HG03521 (cell line): Measurements from ENCODE around the gene PFKFB4.
"Not testable (repeated sequence)": the region's sequence is repeated elsewhere in the genome, so short reads cannot be mapped to it uniquely, and the experiment has no call there.

Source experiments
- ATAC-seq: cut with Tn5 transposase; IDR thresholded peaks from one replicate; pipeline ENCODE4 v1.9.1; 2021; ENCODE audit warnings: mild to moderate bottlenecking, moderate library complexity; ENCODE audit not compliant: unreplicated experiment

The PFKFB4 gene

DNA sequence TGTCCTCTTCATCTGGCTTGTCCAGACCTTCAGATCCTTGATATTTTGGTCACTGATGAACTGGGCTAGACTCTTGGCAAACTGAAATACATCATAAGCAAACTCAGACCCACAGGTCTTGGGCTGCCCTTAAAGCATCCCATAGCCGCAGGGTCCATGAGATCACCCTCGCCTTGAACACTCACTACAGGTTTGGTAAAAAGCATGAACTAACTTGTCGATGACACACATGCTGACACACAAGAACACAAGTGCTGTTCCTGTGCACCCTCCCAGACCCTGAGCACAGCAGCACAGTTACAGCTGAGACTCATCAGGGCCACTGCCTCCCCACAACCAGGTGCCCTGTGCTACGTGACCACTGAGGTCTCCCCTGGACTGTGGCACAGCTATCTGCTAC, 21.0 kb downstream of the PFKFB4 start:
- ATAC-seq, result no peak

DNA sequence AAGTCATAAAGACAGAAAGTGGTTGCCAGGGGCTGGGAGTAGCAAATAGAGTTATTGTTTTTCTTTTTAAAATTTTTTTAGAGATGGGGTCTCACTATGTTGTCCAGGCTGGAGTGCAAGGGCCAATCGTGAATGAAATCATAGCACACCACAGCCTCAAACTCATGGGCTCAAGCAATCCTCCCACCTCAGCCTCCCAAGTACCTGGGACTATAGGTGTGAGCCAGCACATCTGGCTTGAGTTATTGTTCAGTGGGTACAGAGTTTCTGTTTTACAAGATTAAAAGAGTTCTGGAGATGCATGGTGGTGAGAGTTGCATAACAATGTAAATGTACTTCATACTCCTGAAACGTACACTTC, 23.6 kb downstream of the PFKFB4 start:
- ATAC-seq, result no peak

DNA sequence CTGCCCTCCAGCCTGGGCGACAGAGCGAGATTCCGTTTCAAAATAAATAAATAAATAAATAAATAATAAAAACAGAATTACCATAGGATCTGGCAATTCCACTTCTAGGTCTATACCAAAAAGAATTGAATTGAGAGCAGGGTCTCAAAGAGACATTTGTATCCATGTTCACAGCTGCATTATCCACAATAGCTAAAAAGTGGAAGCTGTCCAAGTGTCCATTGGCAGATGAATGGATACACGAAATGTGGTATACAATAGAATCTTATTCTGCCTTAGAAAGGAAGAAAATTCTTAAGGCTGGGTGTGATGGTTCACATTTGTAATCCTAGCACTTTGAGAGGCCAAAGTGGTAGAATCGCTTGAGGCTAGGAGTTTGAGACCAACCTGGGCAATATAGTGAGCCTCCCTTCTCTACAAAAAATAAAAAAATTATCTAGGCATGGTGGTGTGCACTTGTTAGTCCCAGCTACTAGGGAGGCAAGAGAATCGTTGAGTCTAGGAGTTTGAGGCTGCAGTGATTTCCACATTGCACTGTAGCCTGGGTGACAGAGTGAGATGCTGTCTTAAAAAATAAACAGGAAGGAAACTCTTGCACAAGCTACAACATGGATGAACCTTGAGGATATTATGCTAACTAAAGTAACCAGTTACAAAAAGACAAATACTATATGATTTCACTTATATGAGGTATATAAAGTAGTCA, 24.2 kb downstream of the PFKFB4 start:
- no peak for ATAC-seq

DNA sequence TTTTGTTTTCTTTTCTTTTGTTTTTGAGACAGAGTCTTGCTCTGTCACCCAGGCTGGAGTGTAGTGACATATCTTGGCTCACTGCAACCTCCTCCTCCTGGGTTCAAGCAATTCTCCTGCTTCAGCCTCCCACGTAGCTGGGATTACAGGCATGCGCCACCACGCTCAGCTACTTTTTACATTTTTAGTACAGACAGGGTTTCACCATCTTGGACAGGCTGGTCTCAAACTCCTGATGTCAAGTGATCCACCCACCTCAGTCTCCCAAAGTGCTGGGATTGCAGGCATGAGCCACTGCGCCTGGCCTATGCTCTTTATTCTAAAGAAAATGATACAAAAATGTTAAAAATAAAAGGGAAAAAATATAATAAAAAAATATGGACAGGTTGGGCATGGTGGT, 25.9 kb downstream of the PFKFB4 start:
- not testable (repeated sequence) for ATAC-seq

DNA sequence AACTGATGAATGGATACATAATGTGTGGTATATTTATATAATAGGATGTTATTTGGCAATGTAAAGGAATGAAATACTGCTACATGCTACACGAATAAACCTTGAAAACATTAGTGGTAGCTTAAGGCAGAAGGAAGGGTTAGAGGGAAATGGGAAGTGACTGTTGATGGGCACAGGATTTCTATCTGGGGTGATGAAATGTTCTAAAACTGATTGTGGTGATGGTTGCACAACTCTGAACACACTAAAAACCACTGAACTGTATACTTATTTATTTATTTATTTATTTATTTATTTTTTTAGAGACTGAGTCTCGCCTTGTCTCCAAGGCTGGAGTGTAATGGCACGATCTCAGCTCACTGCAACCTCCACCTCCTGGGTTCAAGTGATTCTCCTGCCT, 27.8 kb downstream of the PFKFB4 start:
- no peak for ATAC-seq

DNA sequence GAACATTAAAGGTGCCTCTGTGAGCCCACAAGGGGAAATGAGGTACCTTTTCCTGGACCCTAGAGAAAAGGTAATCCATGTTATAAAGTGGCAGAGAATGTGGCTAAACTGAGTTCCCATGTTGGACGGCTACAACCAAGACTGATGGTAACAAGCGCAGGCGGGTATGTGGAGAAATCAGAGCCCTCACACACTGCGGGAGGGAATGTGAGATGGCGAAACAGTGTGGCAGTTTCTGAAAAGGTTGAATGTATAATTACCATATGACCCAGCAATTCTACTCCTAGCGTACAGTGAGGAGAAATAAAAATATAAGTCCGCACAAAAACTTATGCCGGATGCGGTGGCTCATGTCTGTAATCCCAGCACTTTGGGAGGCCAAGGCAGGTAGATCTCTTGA, 28.6 kb downstream of the PFKFB4 start:
- ATAC-seq, result no peak

DNA sequence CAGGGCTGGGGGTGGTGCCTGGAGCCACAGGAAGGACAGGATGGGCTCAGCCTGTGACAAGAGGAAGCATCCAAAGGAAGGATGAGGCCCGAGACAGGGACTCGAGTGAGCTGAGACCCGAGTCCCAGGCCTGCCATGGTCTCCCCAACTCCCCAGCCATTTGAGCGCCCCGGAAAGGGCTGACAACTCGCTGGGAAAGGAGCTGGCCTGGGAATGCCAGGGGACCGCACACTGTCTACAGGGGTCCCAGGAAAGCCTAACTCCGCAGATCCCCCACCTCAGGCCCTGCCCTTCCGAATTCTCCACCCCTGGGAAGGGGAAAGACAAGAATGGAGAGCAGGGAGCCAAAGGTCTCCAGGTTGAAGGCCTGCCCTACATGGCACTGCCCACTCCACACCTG, 31.6 kb downstream of the PFKFB4 start:
- ATAC-seq, result no peak

DNA sequence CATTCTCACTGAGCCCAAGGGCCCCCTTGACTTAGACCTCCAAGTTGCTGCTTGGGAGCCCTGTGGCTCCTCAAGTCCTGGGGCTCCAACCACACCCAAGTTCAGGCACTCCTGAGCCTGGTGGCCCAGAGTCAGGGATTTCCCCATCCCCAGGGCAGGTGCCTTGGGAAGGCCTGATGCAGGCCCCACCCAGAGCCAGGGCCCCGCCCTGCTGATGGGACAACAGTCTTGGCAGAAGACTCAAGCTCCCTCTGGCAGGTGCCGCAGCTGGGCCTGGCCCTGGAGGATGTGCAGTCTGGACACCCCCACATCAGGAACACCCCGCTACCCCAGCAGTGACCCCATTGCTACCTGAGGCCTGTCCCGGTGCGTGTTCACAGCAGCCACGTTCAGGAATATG, 35.0 kb downstream of the PFKFB4 start:
- ATAC-seq, result no peak

DNA sequence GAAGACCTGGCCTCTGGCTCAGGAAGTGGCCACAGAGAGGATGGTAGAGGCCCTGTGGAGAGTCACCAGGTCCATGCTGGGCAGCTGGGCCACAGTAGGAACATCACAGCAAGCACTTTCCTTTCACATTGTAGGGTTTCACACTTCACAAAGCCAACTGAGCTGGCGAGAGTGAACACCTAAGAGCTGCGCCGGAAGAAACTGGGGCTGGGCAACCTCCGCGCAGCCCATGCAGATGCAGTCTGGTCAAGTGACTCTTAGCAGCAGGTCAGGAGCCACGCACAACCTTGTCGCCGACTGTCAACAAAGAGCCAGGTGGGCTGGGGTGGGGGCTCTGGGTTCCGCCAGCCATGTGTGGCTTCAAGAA, 37.3 kb downstream of the PFKFB4 start:
- ATAC-seq, result no peak

DNA sequence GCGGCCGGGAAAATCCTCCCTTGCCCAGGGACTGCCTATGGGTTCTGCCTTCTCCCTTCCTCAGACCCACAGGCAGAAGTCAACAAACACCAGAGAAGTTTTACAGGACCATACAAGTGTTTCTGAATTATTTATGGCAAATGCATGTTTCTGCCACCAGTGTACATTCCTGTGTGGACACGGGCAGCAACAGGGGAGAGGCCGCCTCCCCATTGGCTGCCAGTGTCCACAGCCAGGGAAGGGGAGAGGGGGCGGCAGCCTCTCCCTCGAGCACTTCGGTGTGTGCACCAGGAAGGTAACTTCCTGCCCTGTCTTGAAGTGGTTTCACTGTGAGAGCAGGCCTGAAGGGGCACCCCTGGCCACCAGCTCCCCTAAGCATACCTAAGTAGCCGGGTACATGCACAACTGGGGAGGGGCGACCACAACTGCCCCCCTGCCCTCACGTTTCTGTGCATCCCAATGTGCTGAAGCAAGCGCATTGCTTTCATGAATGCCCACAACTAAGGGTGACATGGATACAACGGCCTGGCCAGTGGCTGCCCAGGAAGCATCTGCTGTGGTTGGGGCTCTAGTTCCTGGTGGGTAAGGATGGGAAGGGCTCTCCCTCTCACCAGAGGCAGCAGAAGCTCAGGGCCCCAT, 37.8 kb downstream of the PFKFB4 start:
- ATAC-seq, result no peak

DNA sequence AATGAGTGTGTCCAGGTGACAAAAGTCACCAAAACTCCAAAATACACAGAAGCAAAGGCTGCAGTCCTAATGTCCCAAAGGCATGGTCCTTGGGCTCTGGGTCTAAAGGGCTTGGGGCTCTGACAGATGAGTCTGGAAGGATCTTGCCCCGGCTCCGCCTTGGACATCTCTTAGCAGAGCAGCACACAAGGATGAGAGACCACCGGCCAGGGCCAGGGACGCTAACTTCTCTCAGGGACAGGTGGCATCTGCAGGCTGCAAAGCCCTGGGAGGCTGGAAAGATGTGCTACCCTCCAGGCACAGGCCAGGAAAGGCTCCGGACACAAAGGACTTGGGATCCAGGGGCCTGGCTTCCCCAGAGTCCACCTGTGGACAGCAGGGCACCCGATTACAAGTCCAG, 38.5 kb downstream of the PFKFB4 start:
- ATAC-seq, result no peak

DNA sequence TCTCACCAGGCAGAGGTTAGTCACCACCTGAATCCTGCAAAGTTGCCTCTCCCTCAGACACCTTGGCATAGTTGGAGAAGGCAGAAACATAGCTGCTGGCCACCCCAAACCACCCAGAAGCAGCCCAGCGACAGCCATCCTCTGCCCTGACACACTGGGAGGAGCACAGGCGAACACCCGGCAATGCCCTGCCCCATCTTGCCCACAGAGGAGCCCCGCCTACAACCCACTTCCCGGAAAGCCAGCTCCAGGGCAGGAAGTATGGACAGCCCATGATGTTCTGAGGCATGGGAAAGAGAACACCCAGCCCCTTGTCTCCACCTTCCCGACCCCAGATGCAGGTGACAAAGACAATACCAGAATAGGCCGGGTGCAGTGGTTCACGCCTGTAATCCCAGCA, 40.0 kb downstream of the PFKFB4 start:
- no peak for ATAC-seq

DNA sequence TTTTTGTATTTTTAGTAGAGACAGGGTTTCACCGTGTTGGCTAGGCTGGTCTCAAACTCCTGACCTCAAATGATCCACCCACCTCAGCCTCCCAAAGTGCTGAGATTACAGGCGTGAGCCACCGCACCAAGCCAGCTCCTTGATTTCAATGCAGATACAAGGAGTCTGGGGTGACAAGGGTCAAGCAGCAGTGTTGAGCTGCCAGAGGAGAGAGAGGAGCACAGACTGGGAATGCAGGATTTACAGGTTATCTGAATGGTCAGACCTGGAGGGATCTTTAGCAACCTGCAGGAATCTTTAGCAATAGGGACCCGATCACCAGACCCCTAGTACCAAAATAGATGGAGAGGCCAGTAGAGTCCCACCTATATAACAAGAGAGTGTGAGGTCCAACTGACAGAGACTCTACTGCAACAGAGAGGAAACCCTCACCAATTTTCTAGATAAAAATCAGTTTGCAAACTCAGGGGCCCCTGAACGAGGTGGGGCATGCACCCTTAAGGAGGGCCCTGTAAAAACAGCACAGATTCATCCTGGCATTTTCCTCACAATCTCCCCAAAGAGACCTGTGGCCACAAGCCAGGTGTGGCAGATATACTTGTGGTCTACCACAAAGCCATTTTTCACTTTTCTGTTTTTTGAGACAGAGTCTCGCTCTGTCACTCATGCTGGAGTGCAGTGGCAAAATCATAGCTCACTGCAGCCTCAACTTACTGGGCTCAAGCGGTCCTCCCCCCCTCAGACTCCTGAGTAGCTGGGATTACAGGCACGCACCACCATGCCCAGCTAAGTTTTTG, 42.0 kb downstream of the PFKFB4 start:
- no peak for ATAC-seq

DNA sequence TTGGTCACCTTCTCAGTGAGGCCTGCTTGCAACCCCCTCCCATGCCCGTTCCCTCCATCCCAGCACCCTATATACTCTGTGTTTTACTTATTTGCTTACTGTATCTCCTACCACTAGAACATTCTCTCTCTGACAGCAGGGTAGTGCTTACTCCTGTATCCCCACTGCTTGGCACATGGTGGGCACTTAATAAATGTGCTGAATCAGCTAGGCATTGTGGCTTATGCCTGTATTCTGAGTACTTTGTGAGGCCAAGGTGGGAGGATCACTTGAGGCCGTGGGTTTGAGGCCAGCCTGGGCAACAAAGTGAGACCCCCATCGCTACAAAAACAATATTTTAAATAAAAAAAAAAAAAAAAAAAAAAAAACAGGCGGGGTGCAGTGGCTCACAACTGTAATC, 45.1 kb downstream of the PFKFB4 start:
- no peak for ATAC-seq

DNA sequence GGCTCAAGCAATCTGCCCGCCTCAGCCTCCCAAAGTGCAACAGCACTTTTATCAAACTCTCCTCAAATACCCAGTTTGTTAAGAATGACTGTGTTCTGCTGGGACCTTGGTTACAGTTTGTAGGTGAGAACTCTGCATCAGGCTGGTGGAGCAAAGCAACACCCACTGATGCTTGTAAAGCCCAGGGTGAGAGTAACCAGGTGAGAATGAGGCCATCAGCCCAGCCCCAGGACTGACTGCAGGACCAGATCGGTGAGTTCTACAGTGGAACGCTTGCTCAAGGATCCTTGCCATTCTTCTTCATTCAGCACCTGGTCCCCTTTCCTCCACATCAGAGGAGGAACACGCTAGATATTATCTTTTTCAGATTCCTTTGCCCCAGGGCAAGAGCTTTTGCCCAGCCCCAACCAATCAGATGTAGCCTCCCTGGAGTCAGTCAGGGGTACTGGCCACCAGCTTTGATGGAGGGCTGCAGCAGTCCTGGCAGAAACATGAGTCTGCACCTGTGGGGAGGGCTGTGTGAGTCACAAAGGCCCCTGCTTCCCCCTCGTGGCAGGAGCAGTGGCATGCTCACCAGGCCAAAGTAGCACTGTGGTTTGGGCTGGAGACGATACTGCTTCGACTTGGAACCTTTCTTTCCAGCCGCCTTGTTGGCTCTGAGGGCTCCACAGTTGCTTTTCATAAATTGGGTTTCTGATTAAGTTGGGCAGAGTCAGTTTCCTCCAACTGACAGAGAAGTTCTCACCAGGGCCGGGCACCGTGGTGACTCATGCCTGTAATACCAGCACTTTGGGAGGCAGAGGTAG, 49.1 kb downstream of the PFKFB4 start:
- no peak for ATAC-seq

DNA sequence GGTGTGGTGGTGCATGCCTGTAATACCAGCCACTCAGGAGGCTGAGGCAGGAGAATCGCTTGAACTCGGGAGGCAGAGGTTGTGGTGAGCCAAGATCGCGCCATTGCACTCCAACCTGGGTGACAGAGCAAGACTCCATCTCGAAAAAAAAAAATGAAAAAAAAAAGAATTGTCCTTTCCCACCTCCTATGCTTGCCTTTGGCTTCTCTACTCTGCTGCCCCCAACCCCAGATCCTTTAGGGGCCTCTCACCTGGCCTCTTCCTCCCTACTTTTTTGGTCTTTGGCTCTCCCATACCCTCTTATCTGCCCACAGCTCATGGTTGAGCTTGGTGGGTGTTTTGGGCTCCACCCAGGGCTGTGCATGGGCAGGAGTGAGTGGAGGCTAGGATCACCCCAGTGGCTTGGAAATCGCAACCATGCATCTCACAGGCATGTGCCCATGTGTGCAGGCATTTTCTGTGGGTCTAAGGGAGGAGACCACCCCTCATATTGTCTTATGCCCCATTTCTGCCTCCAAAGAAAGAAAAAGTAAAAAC, 50.6 kb downstream of the PFKFB4 start:
- no peak for ATAC-seq

DNA sequence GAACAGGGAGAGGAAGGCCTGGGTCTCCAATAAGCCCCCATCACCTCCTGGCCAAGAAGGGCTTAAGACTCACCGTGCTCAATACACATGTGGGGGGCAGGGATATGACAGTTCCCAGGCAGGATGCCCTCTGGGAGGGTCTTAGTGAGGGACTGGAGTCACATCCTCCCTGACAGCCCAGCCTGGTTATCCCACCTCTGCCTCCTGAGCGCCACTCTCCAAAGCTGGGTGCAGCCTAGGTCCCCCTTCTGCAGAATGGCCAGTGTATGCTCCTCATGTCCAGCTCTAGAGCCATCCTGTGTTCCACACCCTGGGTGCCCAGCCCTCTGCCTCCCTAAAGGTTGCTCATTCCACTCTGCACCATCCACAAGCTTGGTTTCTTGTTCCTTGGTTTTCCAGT, 51.5 kb downstream of the PFKFB4 start:
- ATAC-seq, result no peak

DNA sequence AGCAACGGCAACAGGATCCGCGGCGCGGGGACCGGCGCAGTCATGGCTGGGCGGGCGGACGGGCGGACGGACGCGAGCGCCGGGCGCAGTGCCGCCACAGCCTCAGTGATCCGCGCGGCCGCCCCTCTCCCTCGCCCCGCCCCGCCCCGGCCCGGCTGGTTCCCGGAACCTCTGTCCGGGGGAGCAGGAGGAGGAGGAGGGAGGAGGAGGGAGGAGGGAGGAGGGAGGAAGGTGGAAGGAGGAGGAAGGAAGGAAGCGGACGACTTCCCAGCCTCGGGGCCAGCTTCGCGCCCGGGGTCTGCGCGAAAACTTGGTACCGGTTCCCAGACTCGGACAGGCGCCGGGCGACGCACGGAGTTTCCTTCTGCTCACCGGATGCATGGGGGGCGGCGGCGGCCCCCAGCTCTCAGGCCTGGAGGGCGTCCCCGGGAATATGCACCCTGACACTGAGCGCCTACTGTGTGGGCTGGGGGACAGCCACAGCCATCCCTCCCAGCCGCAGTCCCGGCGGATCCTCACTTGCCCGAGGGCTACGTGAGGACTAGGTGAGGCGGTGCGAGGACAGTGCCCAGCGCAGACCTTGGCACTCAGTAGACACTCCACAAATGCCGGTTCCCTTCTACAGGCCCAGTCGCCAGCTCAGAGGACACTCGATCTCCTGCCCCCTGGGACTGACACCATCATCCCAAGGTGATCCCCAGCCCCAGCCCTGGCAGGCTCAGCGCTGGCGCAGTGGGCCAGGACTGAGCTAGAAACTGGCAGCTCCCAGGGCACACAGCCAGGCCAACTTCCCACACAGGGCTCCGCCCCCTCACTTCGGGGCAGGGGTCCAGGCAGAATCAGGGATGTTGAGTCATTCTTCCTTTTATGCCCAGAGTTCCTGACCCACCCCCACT, 52.3 kb downstream of the PFKFB4 start, which contains the start of gene SHISA5:
SHISA5 (minus strand) TSS at position 124 of the 896 bp plus-strand sequence; CDS start at position 44, 80 bp downstream.
- no peak for ATAC-seq

DNA sequence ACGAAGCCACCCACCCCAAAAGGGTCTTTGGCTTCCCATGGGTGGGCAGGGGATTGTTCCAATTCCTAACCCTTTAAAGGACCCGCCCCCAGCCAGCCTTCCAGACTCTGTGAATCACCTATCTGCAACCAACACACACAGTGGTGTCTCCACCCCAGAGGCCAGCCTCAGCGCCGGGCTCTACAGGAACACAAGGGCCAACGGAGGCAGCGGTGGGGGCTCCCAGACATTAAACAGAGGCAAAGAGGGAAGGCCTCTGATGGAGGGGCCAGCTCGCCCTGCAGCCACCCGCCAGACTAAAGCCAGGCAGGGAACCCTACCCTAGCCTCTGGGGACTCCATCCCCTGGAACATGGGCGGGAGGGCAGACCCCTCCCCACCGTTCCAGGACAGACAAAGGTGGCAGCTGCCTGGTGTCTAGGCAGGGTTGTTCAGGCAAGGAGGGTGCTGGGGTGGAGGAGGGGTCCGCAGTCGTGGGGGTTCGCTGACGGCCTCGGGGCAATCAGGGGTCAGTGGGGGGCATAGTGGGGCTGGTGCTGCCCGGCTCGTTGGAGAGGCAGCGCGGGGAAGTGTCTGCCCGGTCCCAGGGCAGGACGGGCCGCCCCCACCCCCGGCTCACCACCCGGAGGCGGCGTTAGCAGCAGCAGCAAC, 53.1 kb downstream of the PFKFB4 start:
- ATAC-seq, result no peak
